Cardiac fibroblast (primary cell): ENCODE data around the gene KRT82.
"Not testable (repeated sequence)": the region's sequence is repeated elsewhere in the genome, so short reads cannot be mapped to it uniquely, and the experiment has no call there.

Experiments used
- DNase-seq, 2 donors: peaks; one replicate each; pipeline versions ENCODE4 v3.0.0 to v3.0.0-alpha.2; 2010; ENCODE audit warnings: low read depth in 2 of 2
- H3K4me3 ChIP-seq, 2 donors: replicated peaks in 1 of 2; 1 replicate in 1 of 2; 2 replicates in 1 of 2; pipeline ENCODE4 v1.5.1; 2011; ENCODE audit warnings: low read depth in 2 of 2, low read length in 2 of 2, mild to moderate bottlenecking in 2 of 2, moderate library complexity in 1 of 2
- TF ChIP-seq, protein P1 (sequence below): IDR thresholded peaks from one replicate; pipeline ENCODE4 v1.5.1; 2011; ENCODE audit warnings: low read depth, mild to moderate bottlenecking, low read length, inconsistent platforms

The KRT82 gene

GRCh38 chr12:52405922-52406385 is at the start of gene KRT82:
Gene KRT82 (minus strand): TSS chr12:52406335. CDS start chr12:52406277, 58 bp downstream.
- TF ChIP-seq, protein P1, sequence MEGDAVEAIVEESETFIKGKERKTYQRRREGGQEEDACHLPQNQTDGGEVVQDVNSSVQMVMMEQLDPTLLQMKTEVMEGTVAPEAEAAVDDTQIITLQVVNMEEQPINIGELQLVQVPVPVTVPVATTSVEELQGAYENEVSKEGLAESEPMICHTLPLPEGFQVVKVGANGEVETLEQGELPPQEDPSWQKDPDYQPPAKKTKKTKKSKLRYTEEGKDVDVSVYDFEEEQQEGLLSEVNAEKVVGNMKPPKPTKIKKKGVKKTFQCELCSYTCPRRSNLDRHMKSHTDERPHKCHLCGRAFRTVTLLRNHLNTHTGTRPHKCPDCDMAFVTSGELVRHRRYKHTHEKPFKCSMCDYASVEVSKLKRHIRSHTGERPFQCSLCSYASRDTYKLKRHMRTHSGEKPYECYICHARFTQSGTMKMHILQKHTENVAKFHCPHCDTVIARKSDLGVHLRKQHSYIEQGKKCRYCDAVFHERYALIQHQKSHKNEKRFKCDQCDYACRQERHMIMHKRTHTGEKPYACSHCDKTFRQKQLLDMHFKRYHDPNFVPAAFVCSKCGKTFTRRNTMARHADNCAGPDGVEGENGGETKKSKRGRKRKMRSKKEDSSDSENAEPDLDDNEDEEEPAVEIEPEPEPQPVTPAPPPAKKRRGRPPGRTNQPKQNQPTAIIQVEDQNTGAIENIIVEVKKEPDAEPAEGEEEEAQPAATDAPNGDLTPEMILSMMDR = no peak
- DNase-seq = no peak
- no peak within 1 kb of the TSS for H3K4me3 ChIP-seq

DNA sequence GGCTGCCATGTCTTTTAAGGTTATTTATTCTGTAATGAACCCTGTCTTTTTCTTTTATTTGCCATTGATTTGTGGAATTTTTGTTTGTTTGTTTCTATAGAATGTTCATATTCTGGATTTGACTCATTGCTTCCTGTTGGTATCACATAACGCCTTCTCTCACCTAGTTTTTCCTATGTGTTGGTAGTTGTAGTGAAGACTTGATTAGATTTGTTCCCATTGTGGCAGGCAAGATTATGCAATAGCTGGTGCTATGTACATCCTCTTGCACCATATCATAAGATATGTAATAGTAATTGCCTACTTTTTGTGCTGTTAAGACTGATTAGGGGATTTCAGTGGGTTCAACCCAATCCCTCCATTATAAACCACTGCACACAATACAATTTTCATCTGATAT is 49.7 kb upstream of the KRT82 start:
- DNase-seq = peak; percentile 45 to 86
- TF ChIP-seq, protein P1 = no peak

DNA sequence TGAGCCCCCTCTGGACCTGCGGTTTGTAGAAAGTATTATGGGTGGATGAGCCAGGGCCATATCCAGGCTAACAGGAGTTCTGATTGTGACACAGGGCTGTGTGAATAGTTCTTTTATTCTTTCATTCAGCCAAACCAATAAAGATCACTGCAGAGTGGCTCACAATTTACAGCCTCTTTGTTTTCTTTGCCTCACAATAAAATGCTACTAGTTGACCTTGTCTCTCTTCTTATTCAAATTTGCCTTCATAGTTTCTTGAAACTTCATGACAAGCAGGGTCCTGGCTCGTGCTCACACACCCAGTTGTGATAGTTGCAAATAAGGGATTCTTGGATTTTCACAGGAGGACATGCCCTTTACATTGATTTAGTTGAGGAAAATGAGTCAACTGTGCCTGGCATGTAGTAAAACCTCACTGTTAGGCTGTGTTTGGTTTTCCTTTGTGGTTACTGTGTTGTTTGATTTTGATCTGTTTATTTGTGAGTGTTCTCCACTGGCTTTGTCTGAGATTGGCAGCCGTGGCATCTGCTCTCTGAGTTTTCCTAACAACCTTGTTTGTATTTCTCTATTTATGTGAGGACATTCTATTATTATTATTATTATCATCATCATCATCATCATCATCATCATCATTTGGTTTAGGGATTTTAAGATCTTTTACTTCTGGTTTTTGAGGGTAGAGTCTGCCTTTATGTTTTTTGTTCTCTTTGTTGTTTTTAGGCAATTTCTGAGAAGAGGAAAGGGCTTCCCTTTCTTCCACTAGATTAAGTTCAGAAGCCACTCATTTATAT is 48.5 kb upstream of the KRT82 start:
- peak; percentile 11 to 26 for DNase-seq
- no peak overlapping the region for H3K4me3 ChIP-seq
- TF ChIP-seq, protein P1 = no peak

More for the DNA sequence above, 49.7 kb upstream of the KRT82 start:
- no peak overlapping the region for H3K4me3 ChIP-seq

DNA sequence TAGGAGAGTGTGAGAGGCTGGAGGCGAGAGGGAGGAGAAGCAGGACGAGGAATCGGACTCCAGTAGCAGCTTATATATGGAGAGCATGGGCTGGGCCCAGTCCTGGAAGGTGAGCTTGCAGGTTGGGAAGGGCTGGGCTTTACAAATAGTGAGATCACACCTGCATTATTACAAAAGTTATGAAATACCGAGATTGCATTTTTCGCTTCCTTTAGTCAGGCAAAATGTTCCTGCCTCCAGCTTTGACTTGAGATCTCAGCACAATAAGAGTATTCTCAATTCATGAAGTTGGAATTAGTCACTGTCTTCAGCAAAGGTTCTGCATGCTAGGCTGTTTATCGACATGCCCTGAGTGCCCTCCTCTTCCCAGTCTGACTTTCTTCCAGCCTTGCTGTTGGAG is 46.0 kb upstream of the KRT82 start, which contains the start of gene KRT6B:
KRT6B (minus strand) TSS at position 46 of the 400 bp plus-strand sequence. CDS start 68 bp downstream, outside the sequence.
- H3K4me3 ChIP-seq = no peak within 1 kb of the TSS
- DNase-seq = no peak
- TF ChIP-seq, protein P1 = no peak

- TF ChIP-seq, protein P1 = no peak
- no peak overlapping the region for H3K4me3 ChIP-seq
- DNase-seq = no peak
Observed at GRCh38 chr12:52448228-52448627, 42.1 kb upstream of the KRT82 start.

DNA sequence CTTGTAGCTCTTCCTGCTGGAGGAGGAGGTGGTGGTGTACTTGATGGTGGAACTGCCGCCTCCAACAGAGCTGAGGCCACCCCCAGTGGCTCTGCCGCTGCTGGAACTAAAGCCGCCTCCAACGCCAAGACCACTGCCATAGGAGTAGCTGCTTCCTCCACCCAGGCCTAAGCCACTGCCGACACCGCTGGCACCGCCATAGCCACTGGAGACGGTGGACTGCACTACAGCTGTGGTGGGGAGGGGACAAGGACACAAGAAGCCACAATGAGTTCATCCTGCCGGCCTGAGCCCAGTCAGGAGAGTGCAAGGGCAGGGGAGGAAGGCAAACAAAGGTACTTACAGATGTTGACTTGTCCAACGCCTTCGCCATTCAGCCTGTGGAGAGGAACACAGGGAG is 41.1 kb upstream of the KRT82 start:
- DNase-seq, H3K4me3 ChIP-seq: not testable (repeated sequence)

DNA sequence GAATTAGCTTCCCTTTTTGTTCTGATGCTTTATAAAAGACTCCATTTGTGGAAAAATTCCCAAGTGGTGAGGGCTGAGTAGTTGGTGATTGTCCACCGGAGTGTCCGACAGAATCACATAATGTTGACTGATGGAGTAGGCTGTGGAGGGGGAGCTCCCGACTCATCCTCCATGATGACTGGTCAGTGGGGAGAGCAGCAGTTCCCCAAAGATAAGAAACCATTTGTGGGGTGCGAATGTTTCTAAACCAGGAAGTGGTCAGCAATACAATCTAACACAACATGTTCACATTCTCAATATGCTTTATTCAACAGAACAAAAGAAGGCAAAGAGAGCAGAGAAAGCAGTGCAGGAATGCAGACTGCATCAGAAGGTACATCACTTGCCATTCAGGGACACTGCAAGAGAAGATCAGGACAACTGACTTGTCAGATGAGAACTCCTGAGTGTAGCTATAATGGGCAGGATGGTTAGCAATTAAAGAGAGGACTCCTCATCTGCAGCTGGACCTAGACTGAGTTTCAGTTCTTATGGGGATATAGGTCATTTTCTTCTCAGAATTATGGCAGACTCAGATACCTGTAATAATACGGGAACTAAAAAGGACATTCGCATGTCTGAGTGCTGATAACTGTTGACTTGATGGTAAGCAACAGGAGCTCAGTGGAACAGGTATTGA is 40.4 kb upstream of the KRT82 start:
- no peak overlapping the region for H3K4me3 ChIP-seq
- TF ChIP-seq, protein P1 = no peak
- DNase-seq = no peak
